Spleen (tissue), 11 donors: ENCODE measurements around the gene ADAMTSL1. TPM values are rescaled to one million over a fixed set of nuclear protein-coding genes. Genes with fewer than 3 reads are reported as not detected.

Experiments
- DNase-seq: peaks from one replicate; pipeline ENCODE4 v3.0.0-alpha.2; 2020
- H3K27ac ChIP-seq, 8 donors: fragments of 200-600 bp; sonication (generic) in 7 of 8; 1 replicate in 4 of 8; 2 replicates in 4 of 8; pipeline versions ENCODE4 v1.5.0 to v1.8.0; 2016 to 2021; ENCODE audit warnings: inconsistent platforms in 4 of 8, mild to moderate bottlenecking in 4 of 8, moderate library complexity in 1 of 8
- H3K27me3 ChIP-seq, 7 donors: fragments of 200-600 bp; sonication (generic) in 6 of 7; replicated peaks in 1 of 7; 1 replicate in 4 of 7; 2 replicates in 3 of 7; pipeline versions ENCODE4 v1.5.0 to v1.8.0; 2016 to 2021; ENCODE audit warnings: inconsistent platforms in 3 of 7, mild to moderate bottlenecking in 1 of 7
- H3K36me3 ChIP-seq, 6 donors: fragments of 200-600 bp; sonication (generic) in 5 of 6; 1 replicate in 4 of 6; 2 replicates in 2 of 6; pipeline versions ENCODE4 v1.5.0 to v1.8.0; 2016 to 2021; ENCODE audit warnings: inconsistent platforms in 2 of 6
- H3K4me1 ChIP-seq, 6 donors: fragments of 200-600 bp; sonication (generic) in 5 of 6; 1 replicate in 3 of 6; 2 replicates in 3 of 6; pipeline versions ENCODE4 v1.5.0 to v1.8.0; 2016 to 2021; ENCODE audit warnings: inconsistent platforms in 3 of 6
- H3K4me3 ChIP-seq, 8 donors: fragments of 200-600 bp; sonication (generic) in 7 of 8; 1 replicate in 4 of 8; 2 replicates in 4 of 8; pipeline versions ENCODE4 v1.5.0 to v1.8.0; 2016 to 2021; ENCODE audit warnings: inconsistent platforms in 4 of 8, mild to moderate bottlenecking in 4 of 8, moderate library complexity in 2 of 8
- H3K9me3 ChIP-seq, 8 donors: fragments of 200-600 bp; sonication (generic) in 7 of 8; 1 replicate in 4 of 8; 2 replicates in 4 of 8; pipeline versions ENCODE4 v1.5.0 to v1.8.0; 2016 to 2021; ENCODE audit warnings: inconsistent platforms in 4 of 8
- CTCF ChIP-seq, 11 experiments: fragments of 200-600 bp in 7 of 11; fragments of 450-650 bp in 4 of 11; sonication (generic) in 4 of 11; IDR thresholded peaks in 8 of 11; conservative IDR thresholded peaks in 3 of 11; 1 replicate in 7 of 11; 2 replicates in 4 of 11; pipeline versions ENCODE4 v1.4.0 to v1.8.0; 2016 to 2021; ENCODE audit warnings: antibody characterized with exemption in 11 of 11, inconsistent platforms in 4 of 11, mild to moderate bottlenecking in 1 of 11
- POLR2A ChIP-seq, 3 donors: fragments of 450-650 bp; IDR thresholded peaks; one replicate each; pipeline ENCODE4 v1.5.1; 2017; ENCODE audit warnings: antibody characterized with exemption in 3 of 3, mild to moderate bottlenecking in 1 of 3
- POLR2AphosphoS5 ChIP-seq, 3 donors: sonication (generic); formaldehyde crosslinking; IDR thresholded peaks; one replicate each; pipeline ENCODE4 v1.5.1; 2017; ENCODE audit warnings: antibody characterized with exemption in 3 of 3
- WGBS, 5 donors: extraction: QIAGEN DNeasy Blood & Tissue Kit in 3 of 5; methylation state at CpG; one replicate each; pipeline versions ENCODE4 v1.1.5 to v1.1.7; 2013 to 2018; 5-methylcytosine and 5-hydroxymethylcytosine counted together
- intact Hi-C: fragments of 100-400 bp; cut with DNase I; formaldehyde crosslinking; loops from one replicate; pipeline ENCODE4 v1.15.0; 2023; ENCODE audit warnings: low total_unique reads
- polyA plus RNA-seq, 3 donors: library from polyadenylated mRNA; stranded (reverse); fragments of 200-250 nt; gene quantifications; one replicate each; pipeline ENCODE4 v1.2.1, GENCODE V29; 2013
- total RNA-seq, 7 donors: library from RNA; depleted of rRNA in 3 of 7; stranded (reverse); fragments of >200 nt in 3 of 7; fragmentation: NEBNext Ultra II Directional in 4 of 7; extraction: Animal tissue kit (Norgen Biotek cat#: 25700) in 4 of 7; gene quantifications; one replicate each; pipeline versions ENCODE4 v1.1.0 to v1.2.1, GENCODE V29; 2016 to 2021
- donor health status: healthy with polysubstance abuse.
- donor health status: DM: no; HTN: no; CAD: no; lungs with moderate emphysema.
- donor health status: DM: no; HTN: no; CAD: no.
- donor health status: Bipolar disorder and iron deficiency.
- donor health status: healthy.
- donor health status: DM: no; HTN: no; CAD: no.
- donor health status: DM: yes; HTN: yes; CAD: no.

Gene ADAMTSL1
- total and polyA plus RNA-seq, 10 donors: 0.35 to 5.3 (median 2.2) TPM

GRCh38 chr9:18920141-18921084 lies 446.5 kb downstream of the ADAMTSL1 start:
- WGBS, 5 donors: 67 to 84% (median 76%) methylated on average over 4 of the region's 4 CpGs

GRCh38 chr9:18921366-18922075 lies 447.6 kb downstream of the ADAMTSL1 start:
- Histone ChIP-seq H3K27ac (no peak overlapping the region), H3K4me1 (no peaks in the 10 kb centered on the region), H3K9me3 (no peaks in the 10 kb centered on the region), H3K27me3 (no peaks in the 10 kb centered on the region), H3K4me3 (no peak overlapping the region), H3K36me3 (no peaks in the 10 kb centered on the region)
- TF ChIP-seq POLR2A (IDR thresholded peaks at IDR 0.05) (no peak), POLR2AphosphoS5 (IDR thresholded peaks at IDR 0.05) (no peak), CTCF (IDR thresholded peaks at IDR 0.05 in 8 of 11, conservative IDR thresholded peaks at IDR 0.05 in 3 of 11) (no peak)
- intact Hi-C loops: no loop called here
- DNase-seq: no peak
- 76 to 88% (median 85%) methylated on average over 7 of the region's 7 CpGs for WGBS, 5 donors

More at GRCh38 chr9:18920141-18921084, 446.5 kb downstream of the ADAMTSL1 start:
- H3K4me3 ChIP-seq: no peak overlapping the region
- no peaks in the 10 kb centered on the region for H3K36me3 ChIP-seq
- H3K9me3 ChIP-seq: no peaks in the 10 kb centered on the region
- no peak overlapping the region for H3K27ac ChIP-seq
- TF ChIP-seq CTCF (IDR thresholded peaks at IDR 0.05 in 8 of 11, conservative IDR thresholded peaks at IDR 0.05 in 3 of 11): no peak
- no peak for TF ChIP-seq POLR2A (IDR thresholded peaks at IDR 0.05)
- TF ChIP-seq POLR2AphosphoS5 (IDR thresholded peaks at IDR 0.05): no peak
- H3K4me1 ChIP-seq: no peaks in the 10 kb centered on the region
- DNase-seq: no peak
- intact Hi-C loops: no loop called here
- no peaks in the 10 kb centered on the region for H3K27me3 ChIP-seq

GRCh38 chr9:18922161-18922885 lies 448.4 kb downstream of the ADAMTSL1 start:
- TF ChIP-seq CTCF (IDR thresholded peaks at IDR 0.05 in 8 of 11, conservative IDR thresholded peaks at IDR 0.05 in 3 of 11) (no peak), POLR2A (IDR thresholded peaks at IDR 0.05) (no peak), POLR2AphosphoS5 (IDR thresholded peaks at IDR 0.05) (no peak)
- no peak for DNase-seq
- Histone ChIP-seq H3K27ac (no peak overlapping the region), H3K36me3 (no peaks in the 10 kb centered on the region), H3K9me3 (no peaks in the 10 kb centered on the region), H3K27me3 (no peaks in the 10 kb centered on the region), H3K4me1 (no peaks in the 10 kb centered on the region), H3K4me3 (no peak overlapping the region)
- 70 to 83% (median 76%) methylated on average over 8 of the region's 8 CpGs for WGBS, 5 donors
- intact Hi-C loops: no loop called here
